ENCODE results near the gene LSR.
"Not testable (repeated sequence)": the region's sequence is repeated elsewhere in the genome, so short reads cannot be mapped to it uniquely, and the experiment has no call there.

The LSR gene

GRCh38 chr19:35267353-35267817 is 18.6 kb downstream of the LSR start:
- DNase-seq (ENCODE audit: low read depth, low spot score), result no peak

GRCh38 chr19:35267818-35268535 is 19.2 kb downstream of the LSR start:
- DNase-seq (ENCODE audit: low read depth, low spot score), result no peak

DNA sequence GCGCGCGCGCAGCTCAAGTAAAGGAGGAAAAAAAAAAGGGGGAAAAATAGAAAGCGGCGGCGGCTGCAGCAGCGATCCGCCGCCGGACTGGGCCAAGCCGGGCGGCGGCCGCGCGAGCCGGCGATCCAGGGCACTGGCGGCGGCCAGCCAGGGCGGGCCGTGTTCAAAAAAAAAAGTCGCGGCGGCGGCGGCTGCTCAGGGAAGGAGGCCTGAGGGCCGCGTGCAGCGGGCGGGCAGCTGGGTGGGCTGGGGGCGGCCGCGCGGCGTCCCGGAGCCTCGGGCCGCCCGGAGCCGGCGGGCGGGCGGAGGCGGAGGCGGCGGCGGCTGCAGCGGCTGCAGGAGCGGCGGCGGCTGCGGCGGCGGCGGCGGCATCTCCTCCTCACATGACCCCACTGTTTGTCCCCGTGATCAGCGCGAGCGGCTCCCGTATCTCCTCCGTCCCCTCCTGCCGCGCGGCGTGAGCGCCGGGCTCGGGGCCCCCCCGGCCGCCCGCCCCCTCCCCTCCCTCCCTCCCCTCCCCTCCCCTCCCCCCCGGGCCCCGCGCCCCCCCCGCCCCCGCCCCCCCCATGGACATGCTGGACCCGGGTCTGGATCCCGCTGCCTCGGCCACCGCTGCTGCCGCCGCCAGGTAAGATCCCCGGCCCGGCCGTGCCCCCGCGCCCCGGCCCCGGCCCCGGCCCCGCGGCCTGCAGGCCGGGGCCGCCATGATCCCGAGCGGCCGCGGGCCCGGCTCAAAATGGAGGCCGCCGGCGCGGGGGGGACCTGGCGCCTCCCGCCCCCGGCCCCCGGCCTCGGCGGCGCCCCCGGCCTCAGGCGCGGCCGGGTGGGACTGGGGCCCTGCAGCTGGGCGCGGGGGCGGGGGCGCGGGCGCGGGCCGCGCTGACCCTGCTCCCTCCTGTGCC is 20.0 kb downstream of the LSR start, which contains the start of gene USF2:
Gene USF2, plus strand, starts transcription at position 427 of the 902 bp plus-strand sequence. Its CDS starts 140 bp downstream, at position 567.
- no peak for DNase-seq (ENCODE audit: low read depth, low spot score)

DNA sequence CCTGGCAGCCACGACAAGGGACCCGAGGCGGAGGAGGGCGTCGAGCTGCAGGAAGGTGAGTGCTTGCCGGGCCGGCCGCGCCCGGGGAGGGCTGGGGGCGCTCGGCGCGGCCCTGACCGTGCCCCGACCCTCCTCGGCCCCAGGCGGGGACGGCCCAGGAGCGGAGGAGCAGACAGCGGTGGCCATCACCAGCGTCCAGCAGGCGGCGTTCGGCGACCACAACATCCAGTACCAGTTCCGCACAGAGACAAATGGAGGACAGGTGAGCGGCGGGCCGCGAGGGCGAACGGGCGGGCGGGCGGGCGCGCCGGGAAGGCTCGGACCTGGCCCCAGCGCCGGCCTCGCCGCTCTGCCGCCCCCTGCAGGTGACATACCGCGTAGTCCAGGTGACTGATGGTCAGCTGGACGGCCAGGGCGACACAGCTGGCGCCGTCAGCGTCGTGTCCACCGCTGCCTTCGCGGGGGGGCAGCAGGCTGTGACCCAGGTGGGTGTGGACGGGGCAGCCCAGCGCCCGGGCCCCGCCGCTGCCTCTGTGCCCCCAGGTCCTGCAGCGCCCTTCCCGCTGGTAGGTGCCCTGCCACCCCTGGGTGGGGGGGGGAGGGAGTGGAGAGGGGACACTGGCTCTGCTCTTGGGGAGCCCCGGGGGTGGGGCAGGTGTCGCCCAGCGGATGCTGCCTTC is 20.8 kb downstream of the LSR start:
- DNase-seq (ENCODE audit: low read depth, low spot score), result no peak

DNA sequence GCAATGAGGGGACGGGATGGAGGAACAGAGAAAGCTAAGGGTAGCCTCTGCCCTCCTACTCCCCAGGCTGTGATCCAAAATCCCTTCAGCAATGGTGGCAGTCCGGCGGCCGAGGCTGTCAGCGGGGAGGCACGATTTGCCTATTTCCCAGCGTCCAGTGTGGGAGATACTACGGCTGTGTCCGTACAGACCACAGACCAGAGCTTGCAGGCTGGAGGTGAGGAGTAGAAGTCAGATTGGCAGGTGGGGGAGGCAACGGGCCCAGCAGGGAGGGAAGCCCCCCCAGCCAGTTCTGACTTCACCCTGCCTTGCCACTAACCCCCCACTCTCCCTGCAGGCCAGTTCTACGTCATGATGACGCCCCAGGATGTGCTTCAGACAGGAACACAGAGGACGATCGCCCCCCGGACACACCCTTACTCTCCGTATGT is 21.6 kb downstream of the LSR start:
- DNase-seq (ENCODE audit: low read depth, low spot score), result no peak

DNA sequence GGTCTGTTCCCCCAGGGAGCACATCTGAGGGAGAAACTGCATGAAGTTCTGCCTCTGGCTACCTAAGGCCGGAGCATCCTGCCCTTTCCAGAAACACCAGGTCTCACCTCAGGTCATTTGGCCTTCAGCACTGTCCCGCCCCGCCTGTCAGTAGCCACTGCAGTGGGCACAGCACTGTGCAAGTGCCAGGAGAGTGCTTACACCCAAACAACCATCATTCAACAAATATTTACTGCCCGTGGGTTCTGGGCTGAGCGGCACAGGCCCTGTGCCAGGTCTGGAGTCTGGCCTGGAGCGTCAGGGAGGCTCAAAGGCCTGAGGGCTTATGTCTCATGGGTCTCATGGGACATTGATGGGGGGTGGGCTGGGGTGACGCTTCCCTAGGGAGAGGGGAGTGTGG is 22.7 kb downstream of the LSR start:
- DNase-seq (ENCODE audit: low read depth, low spot score), result no peak

DNA sequence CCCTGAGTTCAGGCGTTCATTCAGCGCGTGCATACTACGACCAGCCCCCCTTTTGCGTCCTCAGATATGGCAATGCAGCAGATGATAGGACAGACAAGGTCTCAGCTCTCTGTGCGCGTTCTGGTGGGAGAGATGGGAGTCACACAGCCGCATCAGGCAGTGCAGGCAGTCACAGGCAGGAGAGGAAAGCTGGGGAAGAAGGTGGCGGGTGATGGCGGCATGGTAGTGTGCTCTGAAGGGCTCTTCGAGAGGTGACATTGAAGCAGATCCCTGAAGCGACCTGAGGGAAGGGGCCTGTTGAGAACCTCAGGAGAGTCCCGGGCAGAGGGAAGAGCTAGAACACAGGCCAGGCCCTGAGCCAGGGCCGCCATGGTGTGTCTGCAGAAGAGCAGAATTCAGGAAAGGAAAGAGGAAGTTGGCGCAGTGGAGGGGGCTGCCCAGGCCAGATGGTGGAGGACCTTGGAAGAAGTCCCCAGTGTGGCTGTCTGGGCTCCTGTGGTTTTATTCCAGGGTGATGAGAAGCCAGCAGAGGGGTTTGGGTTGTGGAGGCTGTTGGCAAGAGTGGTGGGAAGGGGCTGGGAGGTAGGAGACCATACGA is 23.4 kb downstream of the LSR start:
- no peak for DNase-seq (ENCODE audit: low read depth, low spot score)

DNA sequence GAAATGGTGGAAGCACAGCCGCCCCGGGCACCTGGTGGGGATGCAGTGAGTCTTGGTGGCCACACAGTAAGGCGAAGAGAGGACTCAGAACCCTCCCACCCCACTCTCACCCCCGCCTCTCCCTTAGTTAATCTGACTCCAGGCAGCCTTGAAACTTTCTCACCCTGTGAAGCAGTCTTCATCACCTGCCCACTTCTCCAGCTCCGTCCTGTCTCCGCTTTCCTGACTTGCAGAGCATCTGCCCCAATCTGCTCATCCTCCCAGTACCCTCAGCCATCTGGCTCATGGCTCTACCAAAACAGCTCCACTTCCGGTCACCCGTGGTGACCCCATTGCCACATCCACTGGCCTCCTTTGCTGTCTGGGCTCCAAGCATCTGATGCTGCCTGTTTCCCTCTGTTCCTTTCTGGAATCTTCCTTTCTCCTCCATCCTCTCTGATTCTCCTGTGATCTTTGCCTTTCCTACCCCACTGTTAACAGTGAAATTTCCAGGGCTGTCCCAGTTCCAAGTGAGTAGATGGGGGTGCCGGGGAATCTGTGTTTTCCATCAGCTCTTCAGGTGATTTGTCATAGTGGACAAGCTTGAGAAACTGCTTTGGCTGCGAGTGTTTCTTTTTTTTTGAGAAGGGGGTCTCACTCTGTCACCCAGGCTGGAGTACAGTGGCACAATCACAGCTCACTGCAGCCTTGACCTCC is 24.3 kb downstream of the LSR start:
- no peak for DNase-seq (ENCODE audit: low read depth, low spot score)

GRCh38 chr19:35273686-35274259 is 25.0 kb downstream of the LSR start:
- no peak for DNase-seq (ENCODE audit: low read depth, low spot score)

GRCh38 chr19:35274323-35274722 is 25.5 kb downstream of the LSR start:
- no peak for DNase-seq (ENCODE audit: low read depth, low spot score)

DNA sequence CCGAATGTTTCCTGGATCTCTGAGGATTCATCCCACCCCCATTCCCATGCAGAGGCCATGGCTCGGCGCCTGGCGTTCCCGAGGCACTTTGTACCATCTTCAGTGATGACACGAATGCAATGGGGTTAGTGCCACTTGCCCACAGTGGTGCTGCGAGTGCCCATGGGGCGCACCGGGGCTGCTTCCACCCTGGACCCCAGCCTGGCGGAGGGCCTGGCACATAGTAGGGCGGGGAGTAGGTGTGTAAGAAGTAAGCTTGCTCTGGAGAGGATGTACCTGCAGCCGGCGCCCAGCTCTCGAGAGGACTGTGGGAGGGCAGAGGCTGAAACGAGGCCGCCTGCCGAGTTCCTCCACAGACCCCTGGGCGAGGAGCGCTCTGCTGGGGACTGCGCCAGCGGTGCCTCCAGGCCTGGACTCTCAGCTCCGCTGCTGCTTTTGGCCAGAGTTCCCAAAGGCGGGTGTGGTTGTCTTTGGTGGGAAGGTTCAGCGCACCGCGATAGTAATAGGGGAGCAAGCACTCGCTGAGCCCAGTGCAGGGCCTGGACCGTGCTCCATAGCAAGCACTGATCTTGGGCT is 28.0 kb downstream of the LSR start:
- DNase-seq (ENCODE audit: low read depth, low spot score), result no peak

GRCh38 chr19:35278578-35279284 is 29.9 kb downstream of the LSR start:
- no peak for DNase-seq (ENCODE audit: low read depth, low spot score)

DNA sequence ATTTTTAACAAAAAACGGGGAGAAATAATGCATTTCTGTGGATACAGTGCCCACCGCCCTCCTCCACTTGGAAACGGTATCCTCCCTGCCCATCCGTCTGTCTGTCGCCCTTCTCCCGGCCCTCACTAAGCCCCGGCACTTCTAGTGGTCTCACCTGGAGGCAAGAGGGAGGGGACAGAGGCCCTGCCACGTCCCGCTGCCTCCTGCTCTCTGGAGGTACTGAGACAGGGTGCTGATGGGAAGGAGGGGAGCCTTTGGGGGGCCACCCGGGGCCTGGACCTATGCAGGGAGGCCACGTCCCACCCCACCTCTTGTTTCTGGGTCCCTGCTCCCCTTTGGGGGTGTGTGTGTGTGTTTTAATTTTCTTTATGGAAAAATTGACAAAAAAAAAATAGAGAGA is 30.6 kb downstream of the LSR start:
- DNase-seq (ENCODE audit: low read depth, low spot score), result no peak

GRCh38 chr19:35279985-35280821 is 31.4 kb downstream of the LSR start:
- DNase-seq (ENCODE audit: low read depth, low spot score), result no peak

- DNase-seq (ENCODE audit: low read depth, low spot score), result no peak
Observed at GRCh38 chr19:35281303-35281702, 32.5 kb downstream of the LSR start.

DNA sequence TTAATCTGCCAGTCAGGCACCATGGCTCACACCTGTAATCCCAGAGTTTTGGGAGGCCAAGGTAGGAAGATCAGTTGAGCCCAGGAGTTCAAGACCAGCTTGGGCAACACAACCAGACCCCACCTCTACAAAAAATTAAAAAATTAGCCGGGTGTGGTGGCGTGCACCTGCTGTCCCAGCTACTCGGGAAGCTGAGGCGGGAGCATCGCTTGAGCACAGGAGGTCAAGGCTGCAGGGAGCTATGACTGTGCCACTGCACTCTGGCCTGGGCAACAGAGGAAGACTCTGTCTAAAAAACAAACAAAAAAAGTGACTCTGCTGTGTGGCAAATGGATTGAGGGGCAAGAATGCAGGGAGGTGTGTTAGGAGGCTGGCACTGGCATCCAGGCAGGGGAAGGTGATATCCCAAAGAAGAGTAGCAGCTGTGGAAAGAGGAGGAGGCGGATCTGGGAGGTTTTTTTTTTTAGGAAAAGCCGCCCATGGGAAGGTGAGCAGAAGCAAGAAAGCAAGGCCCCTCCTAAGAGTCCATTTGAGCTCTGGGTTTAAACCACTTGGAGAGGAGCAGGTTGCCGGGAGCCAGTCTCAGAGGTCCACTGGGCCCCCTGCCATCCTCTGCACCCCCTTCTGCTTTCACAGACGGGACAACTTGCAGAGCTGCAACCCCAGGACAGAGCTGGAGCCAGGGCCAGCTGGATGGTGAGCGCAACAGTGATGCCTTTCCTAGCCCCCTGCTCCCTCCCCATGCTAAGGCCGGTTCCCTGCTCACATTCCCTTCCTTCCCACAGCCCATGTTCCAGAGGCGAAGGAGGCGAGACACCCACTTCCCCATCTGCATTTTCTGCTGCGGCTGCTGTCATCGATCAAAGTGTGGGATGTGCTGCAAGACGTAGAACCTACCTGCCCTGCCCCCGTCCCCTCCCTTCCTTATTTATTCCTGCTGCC is 35.6 kb downstream of the LSR start:
- DNase-seq (ENCODE audit: low read depth, low spot score), result no peak

GRCh38 chr19:35285095-35285449 is 36.3 kb downstream of the LSR start:
- DNase-seq (ENCODE audit: low read depth, low spot score), result no peak

- DNase-seq (ENCODE audit: low read depth, low spot score), result not testable (repeated sequence)
Observed at GRCh38 chr19:35285465-35285864, 36.7 kb downstream of the LSR start.

All from brain pericyte (primary cell).